WTC11 (cell line): ENCODE data around the gene CCDC138.
"Not testable (repeated sequence)": the region's sequence is repeated elsewhere in the genome, so short reads cannot be mapped to it uniquely, and the experiment has no call there.

ENCODE experiments used
- EMX1 ChIP-seq: fragments of 250-450 bp; sonication (Bioruptor Pico); IDR thresholded peaks from 2 replicates; pipeline ENCODE4 v1.8.0; 2021; ENCODE audit warnings: mild to moderate bottlenecking
- TF ChIP-seq, protein P1 (sequence below): fragments of 200-600 bp; IDR thresholded peaks from 2 replicates; pipeline ENCODE4 v1.8.0; 2022; ENCODE audit warnings: antibody characterized with exemption
- TF ChIP-seq, protein P2 (sequence below): sonication (generic); formaldehyde crosslinking; IDR thresholded peaks from 2 replicates; pipeline ENCODE4 v1.8.1; 2022; ENCODE audit warnings: low read depth, missing genetic modification reagents, borderline replicate concordance

DNA sequence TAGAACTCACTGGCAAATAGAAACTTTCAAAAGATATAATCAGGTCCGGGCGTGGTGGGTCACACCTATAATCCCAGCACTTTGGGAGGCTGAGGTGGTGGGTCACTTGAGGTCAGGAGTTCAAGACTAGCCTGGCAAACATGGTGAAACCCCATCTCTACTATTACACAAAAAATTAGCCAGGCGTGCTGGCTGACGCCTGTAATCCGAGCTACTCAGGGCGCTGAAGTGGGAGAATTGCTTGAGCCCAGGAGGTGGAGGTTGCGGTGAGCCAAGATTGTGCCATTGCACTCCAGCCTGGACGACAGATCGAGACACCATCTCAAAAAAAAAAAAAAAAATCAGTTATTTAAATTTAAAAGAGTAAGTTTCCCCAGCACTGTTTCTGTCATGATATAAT lies 28.6 kb upstream of the CCDC138 start:
- TF ChIP-seq, protein P1, sequence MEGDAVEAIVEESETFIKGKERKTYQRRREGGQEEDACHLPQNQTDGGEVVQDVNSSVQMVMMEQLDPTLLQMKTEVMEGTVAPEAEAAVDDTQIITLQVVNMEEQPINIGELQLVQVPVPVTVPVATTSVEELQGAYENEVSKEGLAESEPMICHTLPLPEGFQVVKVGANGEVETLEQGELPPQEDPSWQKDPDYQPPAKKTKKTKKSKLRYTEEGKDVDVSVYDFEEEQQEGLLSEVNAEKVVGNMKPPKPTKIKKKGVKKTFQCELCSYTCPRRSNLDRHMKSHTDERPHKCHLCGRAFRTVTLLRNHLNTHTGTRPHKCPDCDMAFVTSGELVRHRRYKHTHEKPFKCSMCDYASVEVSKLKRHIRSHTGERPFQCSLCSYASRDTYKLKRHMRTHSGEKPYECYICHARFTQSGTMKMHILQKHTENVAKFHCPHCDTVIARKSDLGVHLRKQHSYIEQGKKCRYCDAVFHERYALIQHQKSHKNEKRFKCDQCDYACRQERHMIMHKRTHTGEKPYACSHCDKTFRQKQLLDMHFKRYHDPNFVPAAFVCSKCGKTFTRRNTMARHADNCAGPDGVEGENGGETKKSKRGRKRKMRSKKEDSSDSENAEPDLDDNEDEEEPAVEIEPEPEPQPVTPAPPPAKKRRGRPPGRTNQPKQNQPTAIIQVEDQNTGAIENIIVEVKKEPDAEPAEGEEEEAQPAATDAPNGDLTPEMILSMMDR, result not testable (repeated sequence)
- TF ChIP-seq EMX1 (CRISPR knock-in tag), result not testable (repeated sequence)
- TF ChIP-seq, protein P2, sequence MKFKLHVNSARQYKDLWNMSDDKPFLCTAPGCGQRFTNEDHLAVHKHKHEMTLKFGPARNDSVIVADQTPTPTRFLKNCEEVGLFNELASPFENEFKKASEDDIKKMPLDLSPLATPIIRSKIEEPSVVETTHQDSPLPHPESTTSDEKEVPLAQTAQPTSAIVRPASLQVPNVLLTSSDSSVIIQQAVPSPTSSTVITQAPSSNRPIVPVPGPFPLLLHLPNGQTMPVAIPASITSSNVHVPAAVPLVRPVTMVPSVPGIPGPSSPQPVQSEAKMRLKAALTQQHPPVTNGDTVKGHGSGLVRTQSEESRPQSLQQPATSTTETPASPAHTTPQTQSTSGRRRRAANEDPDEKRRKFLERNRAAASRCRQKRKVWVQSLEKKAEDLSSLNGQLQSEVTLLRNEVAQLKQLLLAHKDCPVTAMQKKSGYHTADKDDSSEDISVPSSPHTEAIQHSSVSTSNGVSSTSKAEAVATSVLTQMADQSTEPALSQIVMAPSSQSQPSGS (CRISPR knock-in tag), result not testable (repeated sequence)
